ENCODE data around the gene MRO. TPM values are rescaled to one million over a fixed set of nuclear protein-coding genes. Genes with fewer than 3 reads are reported as not detected.

The MRO gene
- total and polyA plus RNA-seq, 2 of the 8 experiments (the other 6 are each of a cell fraction or from before 2014, with no cell fraction given) = 0.65 to 1.0 TPM

DNA sequence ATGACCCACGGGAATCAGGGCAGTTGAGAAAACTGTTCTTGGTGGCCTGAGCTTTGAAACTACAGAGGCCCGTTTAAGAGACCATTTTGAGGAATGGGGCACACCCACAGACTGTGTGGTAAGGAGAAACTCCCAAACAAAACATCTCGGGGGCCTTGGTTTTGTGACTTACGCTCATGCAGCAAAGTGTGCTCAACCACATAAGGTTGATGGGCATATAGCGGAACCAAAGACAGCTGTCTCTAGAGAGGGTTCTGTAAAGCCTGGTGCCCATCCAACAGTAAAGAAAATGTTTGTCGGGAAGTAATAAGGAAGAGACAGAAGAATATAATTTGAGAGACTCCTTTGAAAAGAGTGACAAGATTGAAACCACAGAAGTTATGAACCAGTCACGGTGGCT, 5.4 kb downstream of the MRO start:
- H4K5ac ChIP-seq (ENCODE audit: insufficient read length, low read depth, low read length) = no peak overlapping the region
- FAIRE-seq (no peak), DNase-seq (ENCODE audit: low read depth in 1 of 2, low spot score in 2 of 2) (no peak)
- no peak overlapping the region for H4K8ac ChIP-seq (ENCODE audit: extremely low read depth, insufficient read depth, low read length)
- H3K36me3 ChIP-seq (ENCODE audit: control insufficient read depth in 2 of 4, insufficient read depth in 4 of 4, low read length in 3 of 4) = no peaks in the 10 kb centered on the region
- H3K4me2 ChIP-seq (ENCODE audit: insufficient read depth in 1 of 2, low read depth in 2 of 2, low read length in 2 of 2) = no peak overlapping the region
- H3K4me1 ChIP-seq (replicated peaks in 1 of 4; ENCODE audit: control insufficient read depth in 3 of 4, insufficient read depth in 4 of 4, low read length in 3 of 4) = peaks cover 3 to 12% (median 4%) of the 10 kb centered on the region in 4 experiments; a peak in 5 of 7 replicates
- H2AFZ ChIP-seq (ENCODE audit: low read length) = no peak overlapping the region
- H2BK12ac ChIP-seq (ENCODE audit: low read depth, low read length) = no peak overlapping the region
- no peak overlapping the region for H3K23ac ChIP-seq (ENCODE audit: insufficient read length)
- no peak overlapping the region for H3K14ac ChIP-seq (ENCODE audit: insufficient read length)
- no peak overlapping the region for H2BK120ac ChIP-seq (replicated peaks; ENCODE audit: low read depth, low read length)
- peaks cover 0 to 3% of the 10 kb centered on the region in 2 experiments; a peak in 1 of 4 replicates for H3K9me3 ChIP-seq (ENCODE audit: insufficient read depth in 2 of 2, low read depth in 1 of 2, low read length in 1 of 2)
- H2BK20ac ChIP-seq (ENCODE audit: low read length) = no peak overlapping the region
- H3K9ac ChIP-seq (replicated peaks in 1 of 4; ENCODE audit: extremely low read depth in 1 of 4, low read depth in 3 of 4, low read length in 3 of 4) = no peak overlapping the region
- no peaks in the 10 kb centered on the region for H3K79me2 ChIP-seq (ENCODE audit: control insufficient read depth in 1 of 2, insufficient read depth in 2 of 2, low read length in 2 of 2)
- WGBS, 2 experiments (ENCODE audit: extremely low coverage in 1 of 2, insufficient coverage in 1 of 2, insufficient read length in 1 of 2, insufficient replicate concordance in 2 of 2, low coverage in 1 of 2, low lambda C conversion rate in 2 of 2, missing lambda C conversion rate in 1 of 2) = 82% methylated on average over 7 of the region's 7 CpGs; no CpG with 5 or more reads in 1 of the 2 experiments
- no peak overlapping the region for H4K91ac ChIP-seq (replicated peaks; ENCODE audit: insufficient read length, low read length)
- CTCF ChIA-PET (ENCODE audit: partially characterized antibody) = no interaction called here
- no peak overlapping the region for H3K27ac ChIP-seq (ENCODE audit: low read depth, low read length)
- H2BK15ac ChIP-seq (ENCODE audit: low read length) = no peak overlapping the region
- no peak overlapping the region for H3K4me3 ChIP-seq (ENCODE audit: extremely low read depth in 1 of 4, insufficient read depth in 2 of 4, low read depth in 3 of 4, low read length in 4 of 4)
- H3K4ac ChIP-seq (replicated peaks; ENCODE audit: insufficient read length, low read depth, low read length) = no peak overlapping the region
- H3K79me1 ChIP-seq (ENCODE audit: low read depth, low read length) = no peaks in the 10 kb centered on the region
- H4K20me1 ChIP-seq (replicated peaks in 1 of 2; ENCODE audit: control insufficient read depth in 1 of 2, insufficient read depth in 2 of 2, low read length in 2 of 2) = no peaks in the 10 kb centered on the region
- H3K27me3 ChIP-seq (replicated peaks in 1 of 4; ENCODE audit: control insufficient read depth in 3 of 4, extremely low read depth in 1 of 4, insufficient read depth in 3 of 4, low read length in 3 of 4) = no peaks in the 10 kb centered on the region
- TF ChIP-seq TEAD4 (IDR thresholded peaks at IDR 0.05; ENCODE audit: low read depth, low read length) (no peak), RXRA (IDR thresholded peaks at IDR 0.05; ENCODE audit: insufficient read depth, low read depth, low read length) (no peak)
- H2BK5ac ChIP-seq (ENCODE audit: low read depth, low read length) = no peak overlapping the region
- no peak overlapping the region for H3K56ac ChIP-seq (replicated peaks; ENCODE audit: insufficient read length, low read depth, low read length)
- no peak overlapping the region for H3K18ac ChIP-seq (ENCODE audit: extremely low read depth, low read length)
- H2AK5ac ChIP-seq (ENCODE audit: low read depth, low read length) = no peak overlapping the region
- H3K23me2 ChIP-seq (ENCODE audit: low read depth, low read length) = peaks cover 3% of the 10 kb centered on the region; the same call in 1 of the 2 replicates
- POLR2A ChIA-PET (ENCODE audit: partially characterized antibody) = no interaction called here
